ENCODE measurements around the gene ANGPT4.

GRCh38 chr20:945841-946240 is 29.7 kb upstream of the ANGPT4 start:
- TF ChIP-seq, protein P1, sequence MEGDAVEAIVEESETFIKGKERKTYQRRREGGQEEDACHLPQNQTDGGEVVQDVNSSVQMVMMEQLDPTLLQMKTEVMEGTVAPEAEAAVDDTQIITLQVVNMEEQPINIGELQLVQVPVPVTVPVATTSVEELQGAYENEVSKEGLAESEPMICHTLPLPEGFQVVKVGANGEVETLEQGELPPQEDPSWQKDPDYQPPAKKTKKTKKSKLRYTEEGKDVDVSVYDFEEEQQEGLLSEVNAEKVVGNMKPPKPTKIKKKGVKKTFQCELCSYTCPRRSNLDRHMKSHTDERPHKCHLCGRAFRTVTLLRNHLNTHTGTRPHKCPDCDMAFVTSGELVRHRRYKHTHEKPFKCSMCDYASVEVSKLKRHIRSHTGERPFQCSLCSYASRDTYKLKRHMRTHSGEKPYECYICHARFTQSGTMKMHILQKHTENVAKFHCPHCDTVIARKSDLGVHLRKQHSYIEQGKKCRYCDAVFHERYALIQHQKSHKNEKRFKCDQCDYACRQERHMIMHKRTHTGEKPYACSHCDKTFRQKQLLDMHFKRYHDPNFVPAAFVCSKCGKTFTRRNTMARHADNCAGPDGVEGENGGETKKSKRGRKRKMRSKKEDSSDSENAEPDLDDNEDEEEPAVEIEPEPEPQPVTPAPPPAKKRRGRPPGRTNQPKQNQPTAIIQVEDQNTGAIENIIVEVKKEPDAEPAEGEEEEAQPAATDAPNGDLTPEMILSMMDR (IDR thresholded peaks at IDR 0.05 in 4 of 5, conservative IDR thresholded peaks at IDR 0.05 in 1 of 5), result no peak
- no peak for TF ChIP-seq POLR2A (IDR thresholded peaks at IDR 0.05)

All from gastrocnemius medialis (tissue), 4 donors.